Testis (tissue), 3 donors: Measurements from ENCODE around the gene TMEM63B. TPM values are rescaled to one million over a fixed set of nuclear protein-coding genes. Genes with fewer than 3 reads are reported as not detected.
A peak's percentile ranks its signal among the peaks of the same experiment; 100 is the strongest.

Source experiments
- DNase-seq: peaks from one replicate; pipeline ENCODE4 v3.0.0-alpha.2; 2019
- H3K27ac ChIP-seq, 2 donors: fragments of 200-600 bp; sonication (generic); one replicate each; pipeline ENCODE4 v1.5.1; 2019
- H3K27me3 ChIP-seq: fragments of 200-600 bp; sonication (generic); one replicate; pipeline ENCODE4 v1.5.1; 2019
- H3K36me3 ChIP-seq: fragments of 200-600 bp; sonication (generic); one replicate; pipeline ENCODE4 v1.5.1; 2017; ENCODE audit warnings: low read depth; ENCODE audit errors: missing control alignments
- H3K4me1 ChIP-seq: fragments of 200-600 bp; sonication (generic); one replicate; pipeline ENCODE4 v1.5.1; 2019
- H3K4me3 ChIP-seq, 2 donors: fragments of 200-600 bp; sonication (generic); one replicate each; pipeline ENCODE4 v1.5.1; 2017 to 2019
- H3K9me3 ChIP-seq: fragments of 200-600 bp; sonication (generic); one replicate; pipeline ENCODE4 v1.5.1; 2017
- CTCF ChIP-seq, 3 experiments: fragments of 450-650 bp in 2 of 3; fragments of 200-600 bp in 1 of 3; sonication (generic) in 1 of 3; IDR thresholded peaks; one replicate each; pipeline ENCODE4 v1.5.1; 2016 to 2019; ENCODE audit warnings: antibody characterized with exemption in 3 of 3, mild to moderate bottlenecking in 2 of 3, moderate library complexity in 1 of 3
- POLR2A ChIP-seq: fragments of 450-650 bp; IDR thresholded peaks from one replicate; pipeline ENCODE4 v1.6.1; 2017; ENCODE audit warnings: antibody characterized with exemption, mild to moderate bottlenecking, moderate library complexity
- WGBS, 2 donors: methylation state at CpG; one replicate each; pipeline ENCODE4 v1.1.5; 2018; 5-methylcytosine and 5-hydroxymethylcytosine counted together
- intact Hi-C: fragments of 100-400 bp; cut with DNase I; formaldehyde crosslinking; loops from one replicate; pipeline ENCODE4 v1.15.1; 2023; ENCODE audit warnings: low total_unique reads
- polyA plus RNA-seq: library from polyadenylated mRNA; stranded (reverse); fragments of 350-450 nt; fragmentation: Illumina TruSeq; extraction: RNeasy Lipid Tissue Mini Kit (QIAGEN cat#74804); gene quantifications from one replicate; pipeline ENCODE4 v1.2.3, GENCODE V29; 2014; ENCODE audit warnings: low read depth, low replicate concordance; ENCODE audit not compliant: insufficient read depth
- total RNA-seq, 2 donors: library from RNA; depleted of rRNA; stranded (reverse); fragments of >200 nt; gene quantifications; one replicate each; pipeline ENCODE4 v1.2.3, GENCODE V29; 2016

TMEM63B gene
- total and polyA plus RNA-seq, 3 donors from 2014 or later, result 79.0 to 170 (median 139) TPM

- no peaks in the 10 kb centered on the region for H3K4me1 ChIP-seq
- H3K4me3 ChIP-seq, result no peak overlapping the region
- no peaks in the 10 kb centered on the region for H3K9me3 ChIP-seq
- no peaks in the 10 kb centered on the region for H3K27me3 ChIP-seq
- TF ChIP-seq CTCF (IDR thresholded peaks at IDR 0.05) (no peak), POLR2A (no peak)
- intact Hi-C loops, result loop anchor here (10.0 kb wide), 1 partner anchor 59 kb away; no protein-coding TSS in a partner anchor
- DNase-seq, result no peak
- no peak overlapping the region for H3K27ac ChIP-seq
- WGBS, 2 donors, result 86 to 90% methylated on average over 7 to 15 of the region's 15 CpGs
- H3K36me3 ChIP-seq, result no peaks in the 10 kb centered on the region
Observed at GRCh38 chr6:44176130-44176761, 48.9 kb downstream of the TMEM63B start.

- H3K36me3 ChIP-seq, result no peaks in the 10 kb centered on the region
- H3K9me3 ChIP-seq, result no peaks in the 10 kb centered on the region
- H3K4me3 ChIP-seq, result no peak overlapping the region
- no peak for TF ChIP-seq CTCF (IDR thresholded peaks at IDR 0.05)
- no peak for TF ChIP-seq POLR2A
- no peaks in the 10 kb centered on the region for H3K4me1 ChIP-seq
- H3K27ac ChIP-seq, result no peak overlapping the region
- H3K27me3 ChIP-seq, result no peaks in the 10 kb centered on the region
- intact Hi-C loops, result loop anchor here (10.0 kb wide), 1 partner anchor 58 kb away; no protein-coding TSS in a partner anchor
- DNase-seq, result no peak
- WGBS, 2 donors, result 71 to 87% methylated on average over 14 to 24 of the region's 24 CpGs
Observed at GRCh38 chr6:44176762-44177509, 49.6 kb downstream of the TMEM63B start.

- TF ChIP-seq CTCF (IDR thresholded peaks at IDR 0.05) (no peak), POLR2A (no peak)
- Histone ChIP-seq H3K4me3 (no peak overlapping the region), H3K9me3 (no peaks in the 10 kb centered on the region), H3K27ac (no peak overlapping the region), H3K27me3 (no peaks in the 10 kb centered on the region), H3K4me1 (no peaks in the 10 kb centered on the region), H3K36me3 (no peaks in the 10 kb centered on the region)
- 66 to 71% methylated on average over 13 of the region's 13 CpGs for WGBS, 2 donors
- DNase-seq, result peak; percentile 82
- intact Hi-C loops, result loop anchor here (10.0 kb wide), 1 partner anchor 57 kb away; no protein-coding TSS in a partner anchor
Observed at GRCh38 chr6:44177691-44178423, 50.5 kb downstream of the TMEM63B start.

GRCh38 chr6:44178424-44179071 is 51.2 kb downstream of the TMEM63B start:
- no peaks in the 10 kb centered on the region for H3K27me3 ChIP-seq
- intact Hi-C loops, result loop anchor here (10.0 kb wide), 1 partner anchor 56 kb away; no protein-coding TSS in a partner anchor
- no peak overlapping the region for H3K4me3 ChIP-seq
- TF ChIP-seq CTCF (IDR thresholded peaks at IDR 0.05), result no peak
- TF ChIP-seq POLR2A, result no peak
- no peaks in the 10 kb centered on the region for H3K9me3 ChIP-seq
- 75 to 79% methylated on average over 9 of the region's 9 CpGs for WGBS, 2 donors
- H3K27ac ChIP-seq, result no peak overlapping the region
- no peak for DNase-seq
- H3K36me3 ChIP-seq, result no peaks in the 10 kb centered on the region
- H3K4me1 ChIP-seq, result no peaks in the 10 kb centered on the region
